Muscle of back (tissue), 11 donors: Measurements from ENCODE around the gene SHC4. TPM values are rescaled to one million over a fixed set of nuclear protein-coding genes. Genes with fewer than 3 reads are reported as not detected.
"Not testable (repeated sequence)": the region's sequence is repeated elsewhere in the genome, so short reads cannot be mapped to it uniquely, and the experiment has no call there.

Source experiments
- DNase-seq, 3 donors: peaks; one replicate each; pipeline versions ENCODE4 v3.0.0 to v3.0.0-alpha.2; 2013
- polyA plus RNA-seq, 10 donors: library from polyadenylated mRNA; unstranded; fragments of 120-200 nt; gene quantifications; one replicate each; pipeline ENCODE4 v1.2.1, GENCODE V29; 2013; ENCODE audit not compliant: insufficient read length in 10 of 10

SHC4 gene
- polyA plus RNA-seq, 10 donors, result 1.1 to 3.2 (median 2.0) TPM

DNA sequence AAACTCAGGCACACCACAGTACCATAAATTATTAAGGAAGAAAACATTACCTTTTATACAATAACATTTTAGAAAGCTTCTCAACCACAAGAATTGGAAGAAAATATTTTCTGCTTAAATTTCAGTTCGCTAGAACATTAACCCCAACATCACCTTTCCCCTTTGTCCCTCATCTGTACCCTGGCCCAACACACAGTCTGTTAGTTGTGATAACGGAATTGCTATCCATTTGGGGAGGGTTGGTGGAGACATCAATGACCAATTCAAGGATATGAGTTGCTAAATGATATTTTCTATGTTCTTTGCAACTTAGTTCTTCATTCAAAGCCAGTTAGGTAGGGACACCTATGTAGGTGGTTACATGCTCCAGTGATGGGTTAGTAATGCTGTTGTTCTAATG lies 80.0 kb downstream of the SHC4 start:
- DNase-seq, result no peak

DNA sequence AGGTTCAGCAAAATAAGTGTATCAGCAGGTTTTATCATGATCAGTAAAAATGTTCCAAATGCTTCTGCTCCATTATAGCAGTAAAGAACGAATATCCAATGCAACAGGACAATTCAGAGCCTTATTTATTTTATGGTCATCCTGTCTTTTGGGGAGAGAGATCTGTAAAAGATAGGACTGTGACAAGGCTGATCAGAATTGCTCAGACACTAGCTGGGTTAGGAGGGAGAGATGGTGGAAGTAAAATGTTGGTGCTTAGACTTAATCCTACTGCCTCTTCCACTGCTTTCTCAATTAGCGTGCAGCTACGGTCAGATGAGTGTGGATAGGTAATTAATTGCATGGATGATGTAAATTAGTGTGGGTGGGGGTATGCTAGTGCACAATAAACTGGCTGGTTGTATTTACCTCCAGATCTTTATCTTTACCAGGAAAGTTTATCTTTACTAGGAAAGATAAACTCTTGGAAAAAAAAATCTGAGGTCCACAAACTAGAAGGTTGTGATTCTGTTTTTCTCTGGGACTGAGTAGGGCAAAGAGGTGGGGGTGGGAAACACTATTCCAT lies 83.6 kb downstream of the SHC4 start:
- no peak for DNase-seq

DNA sequence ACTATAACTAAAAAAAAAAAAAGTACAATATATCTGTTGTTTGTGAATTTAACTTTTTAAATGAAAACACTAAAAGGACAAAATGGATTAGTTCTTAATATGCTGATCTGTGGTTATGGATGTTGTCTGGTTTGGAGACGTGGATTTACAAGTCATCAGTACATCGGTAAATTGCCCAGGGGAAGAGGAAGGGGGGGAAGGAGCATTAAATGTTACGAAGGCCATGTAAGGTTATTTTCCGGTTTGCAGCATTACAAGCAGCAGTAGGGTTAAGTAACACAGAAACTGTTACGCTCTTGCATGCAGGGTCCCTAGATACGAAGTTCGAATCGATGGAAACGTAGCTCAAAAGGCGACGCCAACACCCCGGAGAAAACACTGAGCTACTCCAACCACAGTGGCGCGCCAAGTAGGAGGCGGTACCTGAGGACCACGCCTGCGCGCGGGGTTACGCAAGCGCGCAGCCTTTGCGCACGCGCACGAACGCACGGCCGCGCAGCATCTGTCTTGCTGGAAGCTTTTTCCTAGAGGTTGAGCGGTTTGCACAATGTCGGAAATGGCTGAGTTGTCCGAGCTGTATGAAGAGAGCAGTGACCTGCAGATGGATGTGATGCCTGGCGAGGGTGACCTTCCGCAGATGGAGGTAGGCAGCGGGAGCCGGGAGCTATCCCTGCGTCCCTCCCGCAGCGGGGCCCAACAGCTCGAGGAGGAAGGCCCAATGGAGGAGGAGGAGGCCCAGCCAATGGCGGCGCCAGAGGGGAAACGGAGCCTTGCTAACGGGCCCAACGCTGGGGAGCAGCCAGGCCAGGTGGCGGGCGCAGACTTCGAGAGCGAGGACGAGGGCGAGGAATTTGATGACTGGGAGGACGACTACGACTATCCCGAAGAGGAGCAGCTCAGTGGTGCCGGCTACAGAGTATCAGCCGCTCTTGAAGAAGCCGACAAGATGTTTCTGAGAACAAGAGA lies 85.8 kb downstream of the SHC4 start, which contains the start of gene EID1:
TSS of gene EID1 (plus strand) at position 505 of the 966 bp plus-strand sequence. CDS start at position 548, 43 bp downstream.
- DNase-seq, result peak; percentile 96 to 99 (median 99)

DNA sequence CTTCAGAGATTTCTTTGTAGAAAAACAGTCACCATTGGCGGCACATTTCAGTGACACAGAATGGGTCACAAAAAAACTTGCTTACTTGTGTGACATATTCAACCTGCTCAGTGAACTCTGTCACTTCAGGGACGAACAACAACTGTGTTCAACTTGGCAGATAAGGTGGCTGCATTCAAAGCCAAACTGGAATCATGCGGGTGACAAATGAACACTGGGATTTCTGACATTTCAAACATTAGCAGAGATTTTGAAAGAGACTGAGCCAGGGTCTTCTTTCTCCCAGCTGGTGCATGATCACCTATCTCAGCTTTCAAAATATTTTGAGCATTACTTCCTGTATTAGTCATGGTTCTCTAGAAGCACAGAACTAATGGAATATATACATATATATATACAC lies 87.7 kb downstream of the SHC4 start:
- no peak for DNase-seq

DNA sequence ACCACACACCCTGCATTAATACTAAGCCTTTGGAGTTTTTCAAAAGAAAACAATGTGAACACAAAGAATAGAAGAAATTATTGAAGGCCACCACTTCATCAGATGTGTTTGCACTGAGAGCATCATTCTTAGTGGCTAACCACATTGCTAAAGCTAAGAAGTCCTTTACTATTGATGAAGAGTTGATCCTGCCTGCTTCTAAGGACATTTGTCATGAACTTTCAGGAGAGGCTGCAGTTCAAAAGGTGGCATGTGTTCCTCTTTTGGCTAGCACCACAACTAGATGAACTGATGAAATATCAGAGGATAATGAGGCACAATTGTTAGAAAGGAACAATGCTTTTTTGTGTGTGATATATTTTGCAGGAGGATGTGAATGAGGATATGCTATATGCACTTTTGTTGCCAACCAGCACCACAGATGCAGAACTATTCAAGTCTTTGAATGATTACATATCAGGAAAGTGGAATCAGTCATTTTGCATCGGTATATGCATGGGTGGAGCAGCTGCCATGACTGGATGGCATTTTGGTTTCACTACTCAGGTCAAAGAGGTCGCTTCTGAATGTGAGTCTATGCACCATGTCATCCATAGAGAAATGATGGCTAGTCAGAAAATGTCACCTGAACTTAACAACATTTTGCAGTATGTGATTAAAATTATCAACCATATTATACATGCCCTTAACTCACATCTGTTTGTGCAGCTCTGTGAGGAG lies 88.3 kb downstream of the SHC4 start:
- no peak for DNase-seq

DNA sequence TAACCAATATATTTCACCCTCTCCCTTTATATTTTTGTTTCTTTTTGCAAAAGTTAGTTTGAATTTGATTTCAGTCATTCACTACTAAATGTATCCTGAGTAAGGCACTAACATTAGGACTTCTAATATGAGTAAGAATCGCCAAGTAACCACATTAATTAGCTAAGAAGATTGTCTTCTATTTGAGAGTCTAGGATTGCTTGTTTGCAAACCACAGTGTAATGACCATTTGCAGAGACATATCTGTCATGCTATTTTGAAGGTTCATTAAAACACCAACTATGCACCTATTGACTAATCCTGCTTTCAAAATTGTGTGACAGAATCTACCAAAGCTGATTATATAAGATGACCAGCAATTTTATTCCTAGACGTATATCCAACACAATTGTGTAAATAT lies 91.1 kb downstream of the SHC4 start:
- DNase-seq, result no peak

DNA sequence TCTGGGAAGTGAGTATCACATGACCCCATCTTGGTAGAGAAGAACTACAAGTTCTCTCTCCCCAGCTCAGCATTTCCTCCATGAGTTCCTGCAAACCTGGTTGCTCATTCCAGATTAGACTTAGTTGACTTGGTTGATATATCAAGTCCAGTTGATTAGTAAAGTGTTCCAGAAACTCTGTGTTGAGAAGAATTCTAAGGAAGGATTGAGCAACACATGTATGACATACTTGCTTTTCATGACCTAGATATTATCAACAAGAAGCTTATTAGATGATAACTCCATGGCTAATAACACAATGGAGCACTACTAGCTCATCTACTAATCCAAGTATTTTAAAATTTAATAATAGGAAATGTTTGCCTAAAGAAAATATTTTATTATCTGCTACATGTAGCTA lies 92.2 kb downstream of the SHC4 start:
- no peak for DNase-seq

DNA sequence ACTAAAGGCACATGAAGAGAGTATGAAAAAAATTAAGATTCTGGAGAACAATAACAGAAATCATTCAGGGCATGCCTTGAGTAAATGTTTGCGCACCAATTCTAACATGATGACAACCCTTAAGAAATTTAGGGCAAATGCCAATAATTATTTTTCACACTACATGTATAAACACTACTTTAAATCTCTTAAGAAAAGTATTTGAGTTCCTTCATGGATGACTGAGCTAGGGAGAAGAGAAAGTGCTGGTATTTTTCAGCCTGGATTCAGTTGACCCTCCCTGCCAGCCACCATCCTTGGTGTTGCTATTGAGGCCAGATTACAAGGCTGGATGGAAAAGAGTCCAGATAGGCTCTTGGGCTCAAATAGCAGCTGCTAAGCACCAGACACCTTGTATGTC lies 93.8 kb downstream of the SHC4 start:
- no peak for DNase-seq

DNA sequence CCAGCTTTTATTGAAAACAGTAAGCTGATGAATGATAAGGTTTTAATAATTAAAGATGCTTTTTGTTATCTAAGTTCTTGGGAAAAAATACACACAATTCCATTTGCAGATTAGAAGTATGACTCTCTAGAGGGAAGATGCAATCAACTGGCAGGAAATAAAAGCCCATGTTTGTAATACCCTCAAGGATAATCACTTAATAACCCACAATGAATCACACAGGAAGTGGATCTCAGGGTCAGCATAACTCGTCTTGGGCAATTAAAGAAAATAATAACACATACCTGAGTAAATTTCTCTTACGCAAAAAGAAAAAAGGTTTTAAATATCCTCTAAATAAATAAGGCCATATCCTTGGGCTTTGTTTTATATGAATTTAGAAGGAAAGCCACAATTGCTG lies 95.2 kb downstream of the SHC4 start:
- no peak for DNase-seq

DNA sequence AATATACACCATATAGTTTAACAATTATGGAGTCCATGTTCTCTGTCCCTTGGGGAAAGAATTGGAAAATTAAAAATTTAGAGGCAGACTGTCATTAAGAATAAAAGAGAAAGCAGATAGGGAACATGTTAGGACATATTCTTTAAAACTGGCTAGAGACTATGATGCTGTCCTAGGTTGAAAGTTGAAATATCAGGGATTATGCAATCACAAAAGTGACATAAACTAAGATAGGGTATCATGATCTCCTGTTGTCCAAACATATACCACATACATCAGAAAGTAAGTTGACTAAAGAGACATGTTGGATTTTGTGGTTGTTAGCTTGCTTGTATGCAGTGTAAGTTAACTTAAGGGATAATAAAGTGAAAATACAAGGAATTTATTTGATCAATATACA lies 95.7 kb downstream of the SHC4 start:
- DNase-seq, result no peak

DNA sequence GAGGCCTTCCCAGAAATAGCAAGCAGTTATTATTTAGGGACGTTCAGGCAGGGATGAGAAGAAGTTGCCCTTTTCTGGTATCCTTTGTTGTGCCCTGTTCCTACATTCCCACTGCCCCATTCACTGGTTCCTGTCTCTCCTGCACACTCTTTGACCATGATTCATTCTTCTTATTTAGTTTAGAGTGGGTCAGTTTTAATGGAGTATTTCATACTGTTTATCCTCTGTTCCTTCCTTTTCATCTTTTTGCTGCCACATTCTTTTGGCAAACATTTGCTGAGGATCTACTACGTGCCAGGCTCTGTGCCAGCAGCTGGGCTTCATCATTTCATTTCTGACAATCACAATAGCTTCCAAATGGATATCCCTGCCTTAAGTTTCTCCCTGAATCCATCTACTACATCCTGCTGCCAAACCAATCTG lies 97.6 kb downstream of the SHC4 start:
- no peak for DNase-seq

DNA sequence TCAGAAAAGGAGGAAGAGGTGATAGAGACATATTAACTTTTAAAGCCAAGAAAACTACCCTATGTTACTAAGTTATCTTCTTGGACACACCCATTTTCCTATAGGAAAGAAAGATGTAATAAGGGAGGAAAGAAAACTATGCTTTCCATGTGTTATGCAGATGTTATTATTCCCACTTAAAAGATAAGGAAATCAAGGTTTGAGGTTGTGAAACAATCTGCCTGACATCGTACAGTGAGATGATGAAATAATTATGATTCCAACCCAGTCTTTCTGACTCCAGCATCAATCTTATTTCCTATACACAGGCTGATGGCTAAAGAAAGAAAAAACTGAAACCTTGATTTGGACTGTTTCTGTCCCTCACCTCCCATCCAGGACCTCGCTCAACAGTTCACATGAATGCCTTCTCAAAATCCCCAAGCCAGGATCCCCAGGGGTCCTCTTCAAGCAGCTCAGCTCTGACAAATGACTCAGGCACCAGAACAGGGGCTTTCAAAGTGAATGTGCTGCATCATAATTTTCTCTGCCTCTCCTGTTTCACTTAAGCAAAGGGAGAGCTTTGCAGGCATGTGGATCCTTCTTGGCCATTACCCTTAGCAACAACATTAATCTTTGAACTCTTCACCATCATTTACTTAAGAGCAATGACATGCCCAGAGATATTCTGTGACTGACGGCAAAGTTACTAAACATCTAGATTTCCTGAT lies 98.2 kb downstream of the SHC4 start:
- peak in 1 of 3 donors; percentile 33 for DNase-seq

DNA sequence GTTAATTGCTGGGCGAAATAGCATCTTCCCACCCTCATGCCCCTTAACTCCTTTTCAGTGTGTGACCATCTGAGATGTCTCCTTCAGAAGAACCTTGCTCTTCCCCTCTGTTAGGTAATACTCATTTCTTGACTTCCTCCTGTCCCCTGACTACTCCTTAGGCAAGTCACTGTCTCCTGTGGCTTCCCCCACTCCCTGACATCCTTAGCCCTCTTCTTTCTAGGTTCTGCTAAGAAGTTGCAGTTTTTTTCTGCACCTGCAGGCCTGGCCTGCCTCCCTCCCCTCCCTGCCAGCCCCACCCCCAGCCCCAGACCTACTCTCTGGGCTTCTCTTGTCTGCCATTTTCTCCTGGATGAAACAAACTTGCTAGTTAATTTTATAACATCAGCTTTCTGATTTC lies 101.0 kb downstream of the SHC4 start:
- no peak for DNase-seq

DNA sequence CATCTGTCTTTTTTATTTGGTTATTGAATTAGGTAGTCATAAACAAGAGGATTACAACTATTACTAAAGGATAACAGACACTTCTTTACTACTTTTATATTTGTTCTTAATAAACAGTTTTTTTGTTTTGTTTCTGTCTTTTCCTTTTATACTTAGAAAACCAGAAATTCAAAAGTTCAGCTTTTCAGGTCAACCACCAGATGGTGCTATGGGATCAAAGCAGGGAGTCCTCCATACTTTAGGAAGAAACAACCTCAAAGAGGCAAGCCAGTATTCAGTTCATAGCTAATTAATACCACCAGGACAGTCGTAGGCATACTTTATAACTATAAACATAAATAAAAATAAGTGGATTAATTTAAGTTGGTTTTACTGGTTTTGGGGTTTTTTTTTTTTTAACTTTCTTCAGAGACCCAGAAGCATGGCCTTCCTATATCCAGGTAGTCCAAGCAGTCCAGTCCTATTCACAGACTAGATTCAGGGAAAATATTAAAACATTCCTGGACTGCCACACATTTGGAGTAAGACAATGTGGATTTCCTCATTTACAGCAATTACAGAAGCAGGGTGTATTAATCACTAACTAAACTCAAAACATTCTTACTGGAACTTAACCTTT lies 101.8 kb downstream of the SHC4 start:
- DNase-seq, result peak; percentile 49 to 76 (median 71)

DNA sequence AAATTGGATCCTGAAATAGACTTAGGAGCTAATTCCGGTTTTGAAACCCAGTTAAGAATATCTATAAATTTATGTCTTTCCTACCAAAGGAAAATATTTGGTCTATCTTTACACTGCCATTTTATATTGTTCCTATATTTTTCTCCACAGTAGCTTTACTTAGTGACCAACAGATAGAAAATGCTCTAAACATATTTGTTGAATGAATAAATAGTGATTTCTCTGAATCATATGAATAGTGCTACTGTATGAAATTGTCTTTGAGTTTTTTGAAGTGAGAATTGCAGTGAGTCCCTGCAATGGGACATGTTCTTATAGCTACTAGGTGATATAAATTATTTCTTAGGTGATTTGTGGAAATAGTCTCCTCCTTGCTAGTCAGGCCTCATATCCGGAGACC lies 104.3 kb downstream of the SHC4 start:
- DNase-seq, result no peak

DNA sequence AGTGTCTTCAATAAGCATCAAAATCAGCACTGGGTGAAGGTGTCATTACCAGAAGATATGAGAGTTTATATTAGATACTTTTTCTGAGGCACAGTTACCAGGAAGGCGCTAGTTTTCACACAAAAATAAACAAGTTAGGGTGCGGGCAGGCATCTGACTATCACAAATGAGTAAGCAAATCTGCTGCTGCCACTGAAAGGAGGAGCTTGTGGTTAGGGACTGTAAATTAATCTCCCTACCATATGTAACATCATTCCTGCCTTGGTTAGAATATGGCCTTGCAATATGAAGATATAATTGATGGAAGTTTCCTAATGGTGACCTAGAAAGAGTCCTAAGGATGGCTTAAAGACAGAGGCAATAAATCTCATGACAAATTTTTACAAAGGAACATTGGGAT lies 105.3 kb downstream of the SHC4 start:
- peak in 1 of 3 donors; percentile 30 for DNase-seq

DNA sequence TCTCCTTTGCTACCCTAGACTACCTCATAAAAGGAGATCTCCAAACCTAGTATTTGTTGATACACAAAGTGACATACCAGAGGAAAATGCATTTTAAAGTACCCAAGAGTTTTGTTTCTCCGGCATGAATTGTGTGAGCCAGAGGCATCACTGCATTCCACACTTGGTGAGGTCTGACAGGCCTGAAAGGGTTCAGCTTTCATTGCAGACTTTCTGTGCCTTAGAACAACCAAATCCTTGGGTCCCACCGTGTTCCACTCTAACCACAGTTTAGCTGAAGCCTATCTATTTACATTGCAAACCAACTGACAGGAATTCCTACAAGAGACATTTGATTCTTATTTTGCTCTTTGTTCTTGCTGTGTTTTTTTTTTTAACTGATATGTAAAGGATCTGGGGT lies 106.8 kb downstream of the SHC4 start:
- DNase-seq, result no peak

DNA sequence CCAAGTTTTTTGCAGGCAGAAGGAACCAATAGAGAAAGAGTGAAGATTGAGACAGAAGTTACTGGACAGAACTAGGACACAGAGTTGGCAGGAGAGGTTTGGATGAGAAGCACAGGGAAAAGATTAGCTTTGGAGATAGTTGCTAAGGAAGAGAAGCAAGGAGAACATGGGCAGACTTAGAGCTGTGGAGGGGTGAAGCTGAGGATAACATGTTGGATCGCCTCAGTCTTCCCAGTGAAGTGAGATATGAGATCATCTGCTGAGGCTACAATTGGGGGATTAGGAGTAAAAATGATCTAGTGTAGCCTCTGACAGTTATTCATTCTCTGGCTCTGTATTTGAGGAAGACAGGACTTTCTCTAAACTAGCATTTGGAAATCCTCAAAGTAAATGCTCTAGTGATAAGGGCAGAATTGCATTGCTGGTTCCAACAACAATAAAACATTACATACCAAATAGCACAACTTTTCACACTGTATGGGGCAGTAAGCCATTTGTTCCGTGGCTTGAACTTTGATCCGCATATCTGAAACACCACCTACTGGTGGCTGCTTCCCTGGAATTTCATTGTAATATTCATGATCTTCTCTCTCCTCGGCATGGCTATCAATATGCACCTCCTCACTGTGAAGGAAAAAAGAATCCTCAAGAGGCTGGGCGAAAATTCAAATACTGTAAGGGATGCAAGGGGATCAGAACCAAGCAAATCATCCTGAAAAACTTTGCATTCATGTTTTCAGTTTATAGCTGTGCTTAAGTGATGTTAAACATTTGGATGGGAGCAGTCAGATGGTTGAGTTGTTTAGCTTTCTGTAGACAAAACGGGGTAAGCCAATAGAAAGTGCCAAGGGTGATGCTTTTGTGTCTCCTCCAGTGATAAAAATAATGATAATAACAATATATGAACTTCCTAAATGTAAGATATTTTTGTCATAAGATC lies 107.9 kb downstream of the SHC4 start:
- peak; percentile 46 to 76 (median 50) for DNase-seq

DNA sequence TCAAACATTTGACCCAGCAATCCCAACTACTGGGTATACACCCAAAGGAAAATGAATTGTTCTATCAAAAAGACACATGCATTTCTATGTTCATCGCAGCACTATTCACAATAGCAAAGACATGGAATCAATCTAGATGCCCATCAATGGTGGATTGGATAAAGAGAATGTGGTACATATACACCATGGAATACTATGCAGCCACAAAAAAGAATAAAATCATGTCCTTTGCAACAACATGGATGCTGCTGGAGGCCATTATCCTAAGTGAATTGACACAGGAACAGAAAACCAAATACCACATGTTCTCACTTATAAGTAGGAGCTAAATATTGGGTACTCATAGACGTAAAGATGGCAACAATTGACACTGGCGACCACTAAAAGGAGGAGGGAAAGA lies 109.3 kb downstream of the SHC4 start:
- not testable (repeated sequence) for DNase-seq

DNA sequence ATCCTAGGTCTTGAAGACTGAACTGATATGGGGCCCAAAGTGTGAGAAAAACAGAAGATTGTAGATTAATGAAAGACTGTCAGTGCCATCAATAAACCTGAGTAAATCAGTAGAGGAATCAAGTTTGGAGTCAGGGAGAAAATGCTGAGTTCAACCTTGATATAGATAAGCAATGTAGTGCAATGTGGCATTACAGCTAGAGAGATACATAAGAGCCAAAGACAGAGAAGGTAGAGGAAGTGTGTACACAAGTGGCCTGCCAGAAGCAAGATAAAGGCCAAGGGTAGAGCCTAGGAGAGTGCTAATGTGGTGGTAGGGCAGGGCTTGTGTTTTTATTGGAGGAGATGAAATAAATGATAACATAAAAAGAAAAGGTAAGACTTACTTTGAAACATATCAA lies 111.8 kb downstream of the SHC4 start:
- DNase-seq, result no peak
